Retinal pigment epithelial cell (primary cell): ENCODE measurements around the gene NEMP2.

Source experiments
- DNase-seq: peaks from one replicate; pipeline ENCODE4 v3.0.0-alpha.2; 2010; ENCODE audit warnings: low read depth
- H3K4me3 ChIP-seq: 2 replicates; pipeline ENCODE4 v1.5.1; 2011; ENCODE audit warnings: mild to moderate bottlenecking, low read length, control low read depth, moderate library complexity
- CTCF ChIP-seq: conservative IDR thresholded peaks from 2 replicates; pipeline ENCODE4 v1.5.1; 2011; ENCODE audit warnings: low read depth, low read length, control low read depth, inconsistent platforms

The NEMP2 gene

GRCh38 chr2:190527214-190527613, 7.3 kb downstream of the NEMP2 start:
- H3K4me3 ChIP-seq = no peak overlapping the region
- TF ChIP-seq CTCF = no peak
- no peak for DNase-seq

GRCh38 chr2:190526105-190526750, 8.3 kb downstream of the NEMP2 start:
- H3K4me3 ChIP-seq = no peak overlapping the region
- no peak for DNase-seq
- TF ChIP-seq CTCF = no peak

GRCh38 chr2:190524928-190525327, 9.6 kb downstream of the NEMP2 start:
- TF ChIP-seq CTCF = no peak
- no peak for DNase-seq
- H3K4me3 ChIP-seq = no peak overlapping the region

GRCh38 chr2:190519975-190520767, 14.4 kb downstream of the NEMP2 start:
- no peak for TF ChIP-seq CTCF
- no peak for DNase-seq
- no peak overlapping the region for H3K4me3 ChIP-seq

- DNase-seq = no peak
- TF ChIP-seq CTCF = no peak
- H3K4me3 ChIP-seq = no peak overlapping the region
Observed at GRCh38 chr2:190517468-190517867, 17.1 kb downstream of the NEMP2 start.

GRCh38 chr2:190515687-190516086, 18.8 kb downstream of the NEMP2 start:
- no peak for DNase-seq
- no peak overlapping the region for H3K4me3 ChIP-seq

More at GRCh38 chr2:190515687-190516086, 18.8 kb downstream of the NEMP2 start:
- no peak for TF ChIP-seq CTCF
